Lung (tissue), 12 donors: ENCODE data around the gene FRMD4A. TPM values are rescaled to one million over a fixed set of nuclear protein-coding genes. Genes with fewer than 3 reads are reported as not detected.
A peak's percentile ranks its signal among the peaks of the same experiment; 100 is the strongest.

ENCODE experiments used
- ATAC-seq: fragments of 200-7000 bp; cut with Tn5 transposase; one replicate; pipeline ENCODE4 v1.9.1; 2020; ENCODE audit warnings: moderate number of reproducible peaks; ENCODE audit not compliant: insufficient read depth, low FRiP score
- DNase-seq, 3 donors: peaks; one replicate each; pipeline ENCODE4 v3.0.0-alpha.2; 2013 to 2017
- H3K27ac ChIP-seq, 2 donors: one replicate each; pipeline ENCODE4 v1.5.1; 2013; ENCODE audit warnings: mild to moderate bottlenecking in 2 of 2, moderate library complexity in 2 of 2, control low read depth in 1 of 2, inconsistent platforms in 1 of 2, low read depth in 1 of 2, low read length in 1 of 2
- H3K27me3 ChIP-seq, 3 donors: one replicate each; pipeline ENCODE4 v1.5.1; 2013; ENCODE audit warnings: low read length in 2 of 3; ENCODE audit not compliant: control insufficient read depth in 3 of 3, insufficient read depth in 3 of 3
- H3K36me3 ChIP-seq, 4 donors: one replicate each; pipeline ENCODE4 v1.5.1; 2013; ENCODE audit warnings: low read length in 4 of 4, mild to moderate bottlenecking in 1 of 4, moderate library complexity in 1 of 4; ENCODE audit not compliant: control insufficient read depth in 4 of 4, insufficient read depth in 4 of 4
- H3K4me1 ChIP-seq, 5 donors: one replicate each; pipeline ENCODE4 v1.5.1; 2013; ENCODE audit warnings: low read length in 5 of 5, mild to moderate bottlenecking in 2 of 5, moderate library complexity in 1 of 5; ENCODE audit not compliant: control insufficient read depth in 5 of 5, insufficient read depth in 5 of 5
- H3K4me3 ChIP-seq: one replicate; pipeline ENCODE4 v1.5.1; 2013; ENCODE audit warnings: mild to moderate bottlenecking, control low read depth, moderate library complexity
- H3K9ac ChIP-seq, 2 donors: one replicate each; pipeline ENCODE4 v1.5.1; 2013; ENCODE audit warnings: low read length in 2 of 2, control low read depth in 1 of 2; ENCODE audit not compliant: insufficient read depth in 1 of 2
- H3K9me3 ChIP-seq, 4 donors: one replicate each; pipeline ENCODE4 v1.5.1; 2013; ENCODE audit warnings: low read length in 3 of 4, mild to moderate bottlenecking in 1 of 4, moderate library complexity in 1 of 4; ENCODE audit not compliant: control insufficient read depth in 4 of 4, insufficient read depth in 3 of 4
- CTCF ChIP-seq: IDR thresholded peaks from 2 replicates; pipeline ENCODE4 v1.5.1; 2012; ENCODE audit warnings: mild to moderate bottlenecking; ENCODE audit errors: control extremely low read depth, extremely low read depth
- WGBS, 2 donors: extraction: QIAGEN DNeasy Blood & Tissue Kit; methylation state at CpG; one replicate each; pipeline ENCODE4 v1.1.7; 2013; 5-methylcytosine and 5-hydroxymethylcytosine counted together
- polyA plus RNA-seq, 2 donors: library from polyadenylated mRNA; stranded (reverse); fragments of 200-250 nt; gene quantifications; one replicate each; pipeline ENCODE4 v1.2.1, GENCODE V29; 2013
- total RNA-seq, 2 donors: library from RNA; depleted of rRNA in 1 of 2; stranded (reverse); fragments of >200 nt in 1 of 2; gene quantifications; one replicate each; pipeline ENCODE4 v1.2.1, GENCODE V29; 2014 to 2021
- donor health status: control.
- donor health status: control.
- donor health status: Bipolar disorder and iron deficiency.
- donor health status: healthy.
- donor health status: DM: yes; HTN: yes; CAD: no.

FRMD4A gene
- total and polyA plus RNA-seq, 4 donors, result 12.0 to 64.5 (median 29.3) TPM

- no peak for TF ChIP-seq CTCF
- Histone ChIP-seq H3K4me1 (peaks cover 0 to 32% (median 24%) of the 10 kb centered on the region in 5 donors), H3K4me3 (no peak overlapping the region), H3K9ac (peak overlapping the region in 1 of 2 donors; percentile 7), H3K27me3 (peaks cover 0 to 32% (median 0%) of the 10 kb centered on the region in 3 donors), H3K9me3 (no peaks in the 10 kb centered on the region), H3K27ac (peak overlapping the region; percentile 30 to 42), H3K36me3 (peaks cover 0 to 20% (median 5%) of the 10 kb centered on the region in 4 donors)
- ATAC-seq, result no peak
- 63 to 70% methylated on average over 9 of the region's 9 CpGs for WGBS, 2 donors
- DNase-seq, result peak; percentile 69 to 89 (median 80)
Observed at GRCh38 chr10:13788711-13789447, 541.8 kb downstream of the FRMD4A start.

GRCh38 chr10:13788320-13788600, 542.5 kb downstream of the FRMD4A start:
- peak overlapping the region in 1 of 2 donors; percentile 20 for H3K27ac ChIP-seq
- TF ChIP-seq CTCF, result no peak
- DNase-seq (no peak), ATAC-seq (no peak)
- H3K36me3 ChIP-seq, result peaks cover 0 to 20% (median 4%) of the 10 kb centered on the region in 4 donors
- H3K27me3 ChIP-seq, result peaks cover 0 to 26% (median 0%) of the 10 kb centered on the region in 3 donors
- H3K4me1 ChIP-seq, result peaks cover 0 to 32% (median 24%) of the 10 kb centered on the region in 5 donors
- H3K4me3 ChIP-seq, result no peak overlapping the region
- H3K9ac ChIP-seq, result no peak overlapping the region
- H3K9me3 ChIP-seq, result no peaks in the 10 kb centered on the region
- 47 to 51% methylated on average over 5 of the region's 5 CpGs for WGBS, 2 donors

- no peaks in the 10 kb centered on the region for H3K9me3 ChIP-seq
- TF ChIP-seq CTCF, result no peak
- ATAC-seq (no peak), DNase-seq (peak in 2 of 3 donors; percentile 35 to 63)
- WGBS, 2 donors, result 14 to 24% methylated on average over 11 of the region's 11 CpGs
- H3K27ac ChIP-seq, result peak overlapping the region; percentile 6 to 22
- H3K9ac ChIP-seq, result no peak overlapping the region
- H3K36me3 ChIP-seq, result peaks cover 0 to 15% (median 5%) of the 10 kb centered on the region in 4 donors
- peaks cover 0 to 32% (median 24%) of the 10 kb centered on the region in 5 donors for H3K4me1 ChIP-seq
- no peak overlapping the region for H3K4me3 ChIP-seq
- H3K27me3 ChIP-seq, result peaks cover 0 to 21% (median 0%) of the 10 kb centered on the region in 3 donors
Observed at GRCh38 chr10:13787015-13787421, 543.7 kb downstream of the FRMD4A start.
